Pulmonary artery endothelial cell (primary cell): ENCODE measurements around the gene PRKAR1B. TPM values are rescaled to one million over a fixed set of nuclear protein-coding genes. Genes with fewer than 3 reads are reported as not detected.

Experiments used
- DNase-seq: peaks from one replicate; pipeline ENCODE4 v3.0.0-alpha.2; 2011; ENCODE audit warnings: low read depth, low spot score
- total RNA-seq: library from RNA; depleted of rRNA; stranded (reverse); fragments of >200 nt; gene quantifications from 2 replicates; pipeline ENCODE4 v1.2.3, GENCODE V29; 2014

Gene PRKAR1B
- total RNA-seq, 1 donor from 2014 or later = 24.5 TPM

- DNase-seq = no peak
Observed at GRCh38 chr7:575425-576366, 151.4 kb downstream of the PRKAR1B start.

- no peak for DNase-seq
Observed at GRCh38 chr7:574661-575395, 152.3 kb downstream of the PRKAR1B start.

- no peak for DNase-seq
Observed at GRCh38 chr7:573933-574381, 153.1 kb downstream of the PRKAR1B start.

GRCh38 chr7:573269-573932 is 153.7 kb downstream of the PRKAR1B start:
- DNase-seq = no peak

GRCh38 chr7:572416-573268 is 154.4 kb downstream of the PRKAR1B start:
- no peak for DNase-seq

GRCh38 chr7:571718-572415 is 155.2 kb downstream of the PRKAR1B start:
- no peak for DNase-seq

GRCh38 chr7:571096-571717 is 155.9 kb downstream of the PRKAR1B start:
- DNase-seq = no peak

- DNase-seq = no peak
Observed at GRCh38 chr7:570801-571070, 156.3 kb downstream of the PRKAR1B start.

GRCh38 chr7:569996-570800 is 156.9 kb downstream of the PRKAR1B start:
- no peak for DNase-seq

- no peak for DNase-seq
Observed at GRCh38 chr7:569071-569855, 157.8 kb downstream of the PRKAR1B start.

GRCh38 chr7:568031-568951 is 158.8 kb downstream of the PRKAR1B start:
- DNase-seq = no peak

GRCh38 chr7:567305-567883 is 159.7 kb downstream of the PRKAR1B start:
- DNase-seq = no peak

- no peak for DNase-seq
Observed at GRCh38 chr7:566100-566499, 161.0 kb downstream of the PRKAR1B start.

GRCh38 chr7:564176-564865 is 162.8 kb downstream of the PRKAR1B start:
- no peak for DNase-seq

- DNase-seq = no peak
Observed at GRCh38 chr7:563629-564170, 163.4 kb downstream of the PRKAR1B start.
